ENCODE data around the gene PTPN9. TPM values are rescaled to one million over a fixed set of nuclear protein-coding genes. Genes with fewer than 3 reads are reported as not detected.

PTPN9 gene
- total and polyA plus RNA-seq, 2 of the 13 experiments (the other 11 are each of a cell fraction or from before 2014, with no cell fraction given): 16.6 to 19.9 TPM

GRCh38 chr15:75625542-75626347 lies 46.6 kb upstream of the PTPN9 start, which contains the start of gene SNUPN (continued):
- TF ChIP-seq ZNF800 (CRISPR knock-in tag; IDR thresholded peaks at IDR 0.05) (no peak), NCOA1 (CRISPR knock-in tag; IDR thresholded peaks at IDR 0.05) (no peak), IRF1 (CRISPR knock-in tag; IDR thresholded peaks at IDR 0.05; ENCODE audit: low read depth) (no peak), FOXP1 (IDR thresholded peaks at IDR 0.05) (no peak), FOXP1 (CRISPR knock-in tag; IDR thresholded peaks at IDR 0.05) (no peak), ZNF335 (CRISPR knock-in tag; IDR thresholded peaks at IDR 0.05) (0 out of 2 replicates have a peak, but pooled peaks have one; percentile 44), TCF12 (IDR thresholded peaks at IDR 0.05) (no peak), TCF12 (CRISPR knock-in tag; IDR thresholded peaks at IDR 0.05) (0 out of 2 replicates have a peak, but pooled peaks have one; percentile 39), ZC3H4 (CRISPR knock-in tag; IDR thresholded peaks at IDR 0.05; ENCODE audit: borderline replicate concordance) (no peak), TFAP4 (IDR thresholded peaks at IDR 0.05; ENCODE audit: borderline replicate concordance, low read depth) (peak; percentile 81; the same call in 1 of the 2 replicates), HNF1A (IDR thresholded peaks at IDR 0.05; ENCODE audit: low read depth) (no peak), HNF1A (CRISPR knock-in tag; IDR thresholded peaks at IDR 0.05; ENCODE audit: borderline replicate concordance) (no peak; the same call in 1 of the 2 replicates), ZNF343 (CRISPR knock-in tag; IDR thresholded peaks at IDR 0.05) (peak; percentile 58; the same call in 1 of the 2 replicates), SMYD3 (CRISPR knock-in tag; IDR thresholded peaks at IDR 0.05) (no peak), ZNF720 (CRISPR knock-in tag; IDR thresholded peaks at IDR 0.05) (no peak), ZNF30 (CRISPR knock-in tag; IDR thresholded peaks at IDR 0.05) (no peak), FOXM1 (CRISPR knock-in tag; IDR thresholded peaks at IDR 0.05) (no peak), SOX13 (IDR thresholded peaks at IDR 0.05) (no peak), SOX13 (CRISPR knock-in tag; conservative IDR thresholded peaks at IDR 0.05 in 1 of 2, IDR thresholded peaks at IDR 0.05 in 1 of 2) (peak in 1 of 2 experiments; percentile 20; a peak in 1 of 4 replicates), HMG20B (CRISPR knock-in tag; conservative IDR thresholded peaks at IDR 0.05) (no peak), HCFC1 (IDR thresholded peaks at IDR 0.05; ENCODE audit: low read depth, low read length) (peak; percentile 30; the same call in 1 of the 2 replicates), ZNF124 (CRISPR knock-in tag; IDR thresholded peaks at IDR 0.05) (peak; percentile 82; the same call in 1 of the 2 replicates), NBN (conservative IDR thresholded peaks at IDR 0.05) (no peak), ZNF263 (CRISPR knock-in tag; IDR thresholded peaks at IDR 0.05) (peak; percentile 72)

Measured in HepG2 (cell line).